ENCODE measurements around the gene TSPAN5. TPM values are rescaled to one million over a fixed set of nuclear protein-coding genes. Genes with fewer than 3 reads are reported as not detected.
A peak's percentile ranks its signal among the peaks of the same experiment; 100 is the strongest.

TSPAN5 gene
- total and polyA plus RNA-seq, 4 experiments from 2014 or later: 16.8 to 40.4 (median 25.7) TPM

- H3K27me3 ChIP-seq (ENCODE audit: insufficient read depth, low read length): no peaks in the 10 kb centered on the region
- intact Hi-C loops (cut with micrococcal nuclease): no loop called here
- Mint-ChIP-seq H3K4me3 (peak overlapping the region in 3 of 8 donors; percentile 26 to 75 (median 63)), H3K36me3 (no peaks in the 10 kb centered on the region), H3K27ac (peak overlapping the region in 2 of 7 donors; percentile 27 to 34), H3K27me3 (no peaks in the 10 kb centered on the region), H3K4me1 (peaks cover 50 to 90% (median 64%) of the 10 kb centered on the region in 4 donors), H3K9me3 (peaks cover 0 to 4% (median 0%) of the 10 kb centered on the region in 8 donors)
- H3K4me1 ChIP-seq (ENCODE audit: insufficient read depth, low read length): peaks cover 36% of the 10 kb centered on the region
- no peak overlapping the region for H3K27ac ChIP-seq (ENCODE audit: low read depth, low read length)
- no peaks in the 10 kb centered on the region for H3K9me3 ChIP-seq (ENCODE audit: control insufficient read depth in 1 of 2, low read length in 2 of 2)
- ChIA-PET CTCF (ENCODE audit: partially characterized antibody) (no interaction called here), POLR2A (ENCODE audit: partially characterized antibody) (no interaction called here)
- no peak overlapping the region for H3K4me3 ChIP-seq (ENCODE audit: low read length in 2 of 2)
- no peak for DNase-seq
- H3K36me3 ChIP-seq (ENCODE audit: insufficient read depth, low read length): no peaks in the 10 kb centered on the region
These were observed 32.5 kb downstream of the TSPAN5 start for GRCh38 chr4:98625920-98626319.

GRCh38 chr4:98625399-98625798 lies 33.0 kb downstream of the TSPAN5 start:
- DNase-seq: no peak
- peaks cover 2 to 4% of the 10 kb centered on the region in 2 donors for H3K36me3 Mint-ChIP-seq
- H3K9me3 Mint-ChIP-seq: peaks cover 0 to 4% (median 0%) of the 10 kb centered on the region in 8 donors
- Histone ChIP-seq H3K27ac (ENCODE audit: low read depth, low read length) (no peak overlapping the region), H3K9me3 (ENCODE audit: control insufficient read depth in 1 of 2, low read length in 2 of 2) (no peaks in the 10 kb centered on the region), H3K4me1 (ENCODE audit: insufficient read depth, low read length) (peaks cover 35% of the 10 kb centered on the region), H3K4me3 (ENCODE audit: low read length in 2 of 2) (no peak overlapping the region), H3K36me3 (ENCODE audit: insufficient read depth, low read length) (no peaks in the 10 kb centered on the region), H3K27me3 (ENCODE audit: insufficient read depth, low read length) (no peaks in the 10 kb centered on the region)
- intact Hi-C loops (cut with micrococcal nuclease): no loop called here
- H3K4me1 Mint-ChIP-seq: peaks cover 52 to 90% (median 65%) of the 10 kb centered on the region in 4 donors
- H3K27me3 Mint-ChIP-seq: no peaks in the 10 kb centered on the region
- ChIA-PET POLR2A (ENCODE audit: partially characterized antibody) (interaction anchor here (1.1 kb wide), 1 partner anchor 81 kb away, joined by 3 read pairs; no protein-coding TSS in a partner anchor), CTCF (ENCODE audit: partially characterized antibody) (no interaction called here)
- H3K27ac Mint-ChIP-seq: peak overlapping the region in 2 of 7 donors; percentile 9 to 34
- peak overlapping the region in 4 of 8 donors; percentile 16 to 29 (median 23) for H3K4me3 Mint-ChIP-seq

GRCh38 chr4:98624642-98625041 lies 33.8 kb downstream of the TSPAN5 start:
- intact Hi-C loops (cut with micrococcal nuclease): no loop called here
- ChIA-PET CTCF (ENCODE audit: partially characterized antibody) (no interaction called here), POLR2A (ENCODE audit: partially characterized antibody) (interaction anchor here (1.1 kb wide), 1 partner anchor 82 kb away, joined by 3 read pairs; no protein-coding TSS in a partner anchor)
- H3K27ac Mint-ChIP-seq: peak overlapping the region in 2 of 7 donors; percentile 5 to 30
- peak overlapping the region in 4 of 8 donors; percentile 29 to 53 (median 45) for H3K4me3 Mint-ChIP-seq
- Histone ChIP-seq H3K36me3 (ENCODE audit: insufficient read depth, low read length) (no peaks in the 10 kb centered on the region), H3K9me3 (ENCODE audit: control insufficient read depth in 1 of 2, low read length in 2 of 2) (no peaks in the 10 kb centered on the region), H3K4me1 (ENCODE audit: insufficient read depth, low read length) (peaks cover 28% of the 10 kb centered on the region), H3K27me3 (ENCODE audit: insufficient read depth, low read length) (no peaks in the 10 kb centered on the region), H3K4me3 (ENCODE audit: low read length in 2 of 2) (no peak overlapping the region), H3K27ac (ENCODE audit: low read depth, low read length) (no peak overlapping the region)
- H3K27me3 Mint-ChIP-seq: no peaks in the 10 kb centered on the region
- H3K4me1 Mint-ChIP-seq: peaks cover 49 to 87% (median 64%) of the 10 kb centered on the region in 4 donors
- H3K36me3 Mint-ChIP-seq: peaks cover 3 to 5% of the 10 kb centered on the region in 2 donors
- H3K9me3 Mint-ChIP-seq: peaks cover 0 to 4% (median 0%) of the 10 kb centered on the region in 8 donors
- DNase-seq: no peak

GRCh38 chr4:98624144-98624543 lies 34.3 kb downstream of the TSPAN5 start:
- no peaks in the 10 kb centered on the region for H3K36me3 ChIP-seq (ENCODE audit: insufficient read depth, low read length)
- peak overlapping the region in 3 of 8 donors; percentile 29 to 51 (median 49) for H3K4me3 Mint-ChIP-seq
- no peak overlapping the region for H3K27ac ChIP-seq (ENCODE audit: low read depth, low read length)
- POLR2A ChIA-PET (ENCODE audit: partially characterized antibody): no interaction called here
- H3K4me1 Mint-ChIP-seq: peaks cover 49 to 87% (median 64%) of the 10 kb centered on the region in 4 donors
- peaks cover 3 to 5% of the 10 kb centered on the region in 2 donors for H3K36me3 Mint-ChIP-seq
- no peak overlapping the region for H3K4me3 ChIP-seq (ENCODE audit: low read length in 2 of 2)
- no peak for DNase-seq
- no peaks in the 10 kb centered on the region for H3K27me3 ChIP-seq (ENCODE audit: insufficient read depth, low read length)
- CTCF ChIA-PET (ENCODE audit: partially characterized antibody): no interaction called here
- no peaks in the 10 kb centered on the region for H3K9me3 ChIP-seq (ENCODE audit: control insufficient read depth in 1 of 2, low read length in 2 of 2)
- H3K27ac Mint-ChIP-seq: peak overlapping the region in 2 of 7 donors; percentile 43 to 55
- peaks cover 28% of the 10 kb centered on the region for H3K4me1 ChIP-seq (ENCODE audit: insufficient read depth, low read length)
- no peaks in the 10 kb centered on the region for H3K27me3 Mint-ChIP-seq
- peaks cover 0 to 4% (median 0%) of the 10 kb centered on the region in 8 donors for H3K9me3 Mint-ChIP-seq
- intact Hi-C loops (cut with micrococcal nuclease): no loop called here

GRCh38 chr4:98623126-98623802 lies 35.1 kb downstream of the TSPAN5 start:
- intact Hi-C loops (cut with micrococcal nuclease): no loop called here

GRCh38 chr4:98620087-98620784 lies 38.2 kb downstream of the TSPAN5 start:
- Histone ChIP-seq H3K4me1 (ENCODE audit: insufficient read depth, low read length) (peaks cover 14% of the 10 kb centered on the region), H3K27me3 (ENCODE audit: insufficient read depth, low read length) (no peaks in the 10 kb centered on the region), H3K27ac (ENCODE audit: low read depth, low read length) (no peak overlapping the region), H3K9me3 (ENCODE audit: control insufficient read depth in 1 of 2, low read length in 2 of 2) (no peaks in the 10 kb centered on the region), H3K4me3 (ENCODE audit: low read length in 2 of 2) (no peak overlapping the region), H3K36me3 (ENCODE audit: insufficient read depth, low read length) (no peaks in the 10 kb centered on the region)
- intact Hi-C loops (cut with micrococcal nuclease): no loop called here
- ChIA-PET POLR2A (ENCODE audit: partially characterized antibody) (no interaction called here), CTCF (ENCODE audit: partially characterized antibody) (interaction anchor here (1.1 kb wide), 1 partner anchor 8 kb away, joined by 3 read pairs; no protein-coding TSS in a partner anchor)
- Mint-ChIP-seq H3K4me1 (peaks cover 34 to 74% (median 55%) of the 10 kb centered on the region in 4 donors), H3K27ac (peak overlapping the region in 2 of 7 donors; percentile 43 to 52), H3K4me3 (peak overlapping the region in 3 of 8 donors; percentile 13 to 52 (median 15)), H3K36me3 (peaks cover 3 to 5% of the 10 kb centered on the region in 2 donors), H3K9me3 (peaks cover 0 to 2% (median 0%) of the 10 kb centered on the region in 8 donors), H3K27me3 (no peaks in the 10 kb centered on the region)
- DNase-seq: no peak

More at GRCh38 chr4:98623126-98623802, 35.1 kb downstream of the TSPAN5 start:
- Histone ChIP-seq H3K27me3 (ENCODE audit: insufficient read depth, low read length) (no peaks in the 10 kb centered on the region), H3K36me3 (ENCODE audit: insufficient read depth, low read length) (no peaks in the 10 kb centered on the region), H3K4me3 (ENCODE audit: low read length in 2 of 2) (no peak overlapping the region), H3K27ac (ENCODE audit: low read depth, low read length) (no peak overlapping the region), H3K9me3 (ENCODE audit: control insufficient read depth in 1 of 2, low read length in 2 of 2) (no peaks in the 10 kb centered on the region), H3K4me1 (ENCODE audit: insufficient read depth, low read length) (peaks cover 28% of the 10 kb centered on the region)
- POLR2A ChIA-PET (ENCODE audit: partially characterized antibody): no interaction called here
- Mint-ChIP-seq H3K4me1 (peaks cover 50 to 81% (median 67%) of the 10 kb centered on the region in 4 donors), H3K27me3 (no peaks in the 10 kb centered on the region), H3K9me3 (peaks cover 0 to 4% (median 0%) of the 10 kb centered on the region in 8 donors), H3K27ac (peak overlapping the region in 1 of 7 donors; percentile 22), H3K36me3 (peaks cover 3 to 5% of the 10 kb centered on the region in 2 donors), H3K4me3 (no peak overlapping the region)
- CTCF ChIA-PET (ENCODE audit: partially characterized antibody): no interaction called here
- DNase-seq: no peak

GRCh38 chr4:98619180-98619579 lies 39.2 kb downstream of the TSPAN5 start:
- no peaks in the 10 kb centered on the region for H3K27me3 ChIP-seq (ENCODE audit: insufficient read depth, low read length)
- peaks cover 5% of the 10 kb centered on the region for H3K4me1 ChIP-seq (ENCODE audit: insufficient read depth, low read length)
- H3K36me3 Mint-ChIP-seq: peaks cover 3 to 5% of the 10 kb centered on the region in 2 donors
- no peak for DNase-seq
- H3K27me3 Mint-ChIP-seq: no peaks in the 10 kb centered on the region
- no peaks in the 10 kb centered on the region for H3K9me3 Mint-ChIP-seq
- H3K4me3 ChIP-seq (ENCODE audit: low read length in 2 of 2): no peak overlapping the region
- H3K9me3 ChIP-seq (ENCODE audit: control insufficient read depth in 1 of 2, low read length in 2 of 2): no peaks in the 10 kb centered on the region
- no peaks in the 10 kb centered on the region for H3K36me3 ChIP-seq (ENCODE audit: insufficient read depth, low read length)
- intact Hi-C loops (cut with micrococcal nuclease): no loop called here
- H3K27ac ChIP-seq (ENCODE audit: low read depth, low read length): no peak overlapping the region
- ChIA-PET POLR2A (ENCODE audit: partially characterized antibody) (no interaction called here), CTCF (ENCODE audit: partially characterized antibody) (interaction anchor here (1.1 kb wide), 1 partner anchor 9 kb away, joined by 3 read pairs; no protein-coding TSS in a partner anchor)
- H3K4me3 Mint-ChIP-seq: no peak overlapping the region
- no peak overlapping the region for H3K27ac Mint-ChIP-seq
- peaks cover 30 to 72% (median 51%) of the 10 kb centered on the region in 4 donors for H3K4me1 Mint-ChIP-seq
